Heart left ventricle (tissue), 16 donors: ENCODE results near the gene REV3L. TPM values are rescaled to one million over a fixed set of nuclear protein-coding genes. Genes with fewer than 3 reads are reported as not detected.

Source experiments
- ATAC-seq, 4 donors: fragments of 200-7000 bp; cut with Tn5 transposase; one replicate each; pipeline ENCODE4 v1.9.1; 2020 to 2022; ENCODE audit warnings: moderate library complexity in 4 of 4, mild to moderate bottlenecking in 3 of 4, moderate number of reproducible peaks in 1 of 4
- DNase-seq, 5 donors: peaks; one replicate each; pipeline ENCODE4 v3.0.0-alpha.2; 2020
- H3K27ac ChIP-seq, 12 donors: fragments of 200-600 bp; sonication (generic) in 4 of 12; one replicate each; pipeline versions ENCODE4 v1.5.0 to v1.8.0; 2016 to 2022; ENCODE audit warnings: mild to moderate bottlenecking in 2 of 12
- H3K27me3 ChIP-seq, 9 donors: fragments of 200-600 bp; sonication (generic) in 2 of 9; one replicate each; pipeline versions ENCODE4 v1.5.1 to v1.8.0; 2016 to 2022; ENCODE audit warnings: mild to moderate bottlenecking in 3 of 9
- H3K36me3 ChIP-seq, 9 donors: fragments of 200-600 bp; sonication (generic) in 2 of 9; one replicate each; pipeline versions ENCODE4 v1.5.0 to v1.8.0; 2018 to 2022; ENCODE audit warnings: mild to moderate bottlenecking in 2 of 9
- H3K4me1 ChIP-seq, 12 donors: fragments of 200-600 bp; sonication (generic) in 4 of 12; one replicate each; pipeline versions ENCODE4 v1.5.0 to v1.8.0; 2016 to 2022; ENCODE audit warnings: mild to moderate bottlenecking in 3 of 12
- H3K4me3 ChIP-seq, 12 donors: fragments of 200-600 bp; sonication (generic) in 4 of 12; one replicate each; pipeline versions ENCODE4 v1.5.0 to v1.8.0; 2017 to 2022; ENCODE audit warnings: mild to moderate bottlenecking in 9 of 12, moderate library complexity in 4 of 12
- H3K9me3 ChIP-seq, 12 donors: fragments of 200-600 bp; sonication (generic) in 4 of 12; one replicate each; pipeline versions ENCODE4 v1.5.0 to v1.8.0; 2016 to 2022; ENCODE audit warnings: mild to moderate bottlenecking in 1 of 12
- CTCF ChIP-seq, 12 donors: fragments of 200-600 bp; sonication (generic) in 4 of 12; IDR thresholded peaks; one replicate each; pipeline versions ENCODE4 v1.5.0 to v1.8.0; 2018 to 2022; ENCODE audit warnings: antibody characterized with exemption in 12 of 12, mild to moderate bottlenecking in 5 of 12
- POLR2A ChIP-seq, 2 donors: fragments of 450-650 bp; IDR thresholded peaks; one replicate each; pipeline ENCODE4 v1.6.1; 2017; ENCODE audit warnings: antibody characterized with exemption in 2 of 2, mild to moderate bottlenecking in 2 of 2, moderate library complexity in 2 of 2
- WGBS, 4 donors: extraction: QIAGEN DNeasy Blood & Tissue Kit in 2 of 4; methylation state at CpG; one replicate each; pipeline versions ENCODE4 v1.1.5 to v1.1.7; 2013 to 2018; 5-methylcytosine and 5-hydroxymethylcytosine counted together
- intact Hi-C, 10 donors: fragments of 100-400 bp; cut with DNase I; formaldehyde crosslinking; loops; one replicate each; pipeline versions ENCODE4 v1.11.1 to v1.14.2; 2022
- polyA plus RNA-seq, 2 donors: library from polyadenylated mRNA; stranded (reverse); fragments of 200-250 nt; gene quantifications; one replicate each; pipeline ENCODE4 v1.2.3, GENCODE V29; 2013
- total RNA-seq, 9 donors: library from RNA; depleted of rRNA in 2 of 9; stranded (reverse); fragments of >200 nt in 2 of 9; fragmentation: NEBNext Ultra II Directional in 3 of 9; extraction: Animal tissue kit (Norgen Biotek cat#: 25700) in 3 of 9; gene quantifications; one replicate each; pipeline versions ENCODE4 v1.1.0 to v1.2.4, GENCODE V29; 2016 to 2023
- donor health status: ischemic (EF 13 %, LVEDD 7.1; RV severe dilation, severe dysfunction).
- donor health status: healthy with polysubstance abuse.
- donor health status: DM: no; HTN: yes; CAD: no.
- donor health status: DM: no; HTN: no; CAD: no.
- donor health status: ischemic (EF 25% LVEDD 6.9; RV normal size, moderate dysfunction).
- donor health status: ischemic (EF 25% LVEDD 5.7; RV mildly dilated, moderate dysfunction).
- donor health status: healthy.
- donor health status: DM: yes; HTN: yes; CAD: no.
- donor health status: ischemic (EF 35%, LVEDD 5.7; RV mildly dilated, moderate dysfunction).
- donor health status: nonischemic (EF 11% LVEDD 7.7; RV severe dilation, severe dysfunction).
- donor health status: DM: yes; HTN: yes; CAD: no.
- donor health status: PGD.
- donor health status: ischemic (EF 29% LVEDD 5.4; RV normal size, mild dysfunction).
- donor health status: nonischemic (EF 23%, LVEDD 6.1; RV moderate dilation, normal function).

The REV3L gene
- total and polyA plus RNA-seq, 11 donors = 6.1 to 20.0 (median 13.0) TPM

- no peak for ATAC-seq
- no peak for DNase-seq
- Histone ChIP-seq H3K9me3 (peaks cover 0 to 4% (median 0%) of the 10 kb centered on the region in 12 donors), H3K27ac (no peak overlapping the region), H3K4me3 (no peak overlapping the region), H3K36me3 (no peaks in the 10 kb centered on the region), H3K27me3 (no peaks in the 10 kb centered on the region), H3K4me1 (peaks cover 0 to 19% (median 11%) of the 10 kb centered on the region in 12 donors)
- TF ChIP-seq POLR2A (IDR thresholded peaks at IDR 0.05) (no peak), CTCF (IDR thresholded peaks at IDR 0.05) (no peak)
- intact Hi-C loops = no loop called here
Observed at GRCh38 chr6:111527367-111527766, 44.3 kb upstream of the REV3L start.

- H3K9me3 ChIP-seq = peaks cover 0 to 22% (median 0%) of the 10 kb centered on the region in 12 donors
- intact Hi-C loops = no loop called here
- H3K27ac ChIP-seq = no peak overlapping the region
- no peak for TF ChIP-seq CTCF (IDR thresholded peaks at IDR 0.05)
- TF ChIP-seq POLR2A (IDR thresholded peaks at IDR 0.05) = no peak
- no peak for ATAC-seq
- H3K36me3 ChIP-seq = no peaks in the 10 kb centered on the region
- no peak overlapping the region for H3K4me3 ChIP-seq
- H3K4me1 ChIP-seq = peaks cover 0 to 19% (median 11%) of the 10 kb centered on the region in 12 donors
- DNase-seq = no peak
- H3K27me3 ChIP-seq = no peaks in the 10 kb centered on the region
Observed at GRCh38 chr6:111524735-111525134, 41.7 kb upstream of the REV3L start.

- H3K4me1 ChIP-seq = peaks cover 0 to 19% (median 11%) of the 10 kb centered on the region in 12 donors
- intact Hi-C loops = no loop called here
- DNase-seq (no peak), ATAC-seq (no peak)
- 89 to 93% (median 92%) methylated on average over 4 of the region's 4 CpGs for WGBS, 4 donors
- TF ChIP-seq CTCF (IDR thresholded peaks at IDR 0.05) (no peak), POLR2A (IDR thresholded peaks at IDR 0.05) (no peak)
- peaks cover 0 to 22% (median 0%) of the 10 kb centered on the region in 12 donors for H3K9me3 ChIP-seq
- H3K27ac ChIP-seq = peak overlapping the region in 2 of 12 donors; percentile 31 to 34
- H3K36me3 ChIP-seq = no peaks in the 10 kb centered on the region
- no peaks in the 10 kb centered on the region for H3K27me3 ChIP-seq
- H3K4me3 ChIP-seq = no peak overlapping the region
Observed at GRCh38 chr6:111524252-111524651, 41.2 kb upstream of the REV3L start.

- Histone ChIP-seq H3K27ac (peak overlapping the region in 4 of 12 donors; percentile 9 to 34 (median 24)), H3K4me3 (no peak overlapping the region), H3K4me1 (peaks cover 0 to 19% (median 11%) of the 10 kb centered on the region in 12 donors), H3K36me3 (no peaks in the 10 kb centered on the region), H3K9me3 (peaks cover 0 to 22% (median 0%) of the 10 kb centered on the region in 12 donors), H3K27me3 (no peaks in the 10 kb centered on the region)
- WGBS, 4 donors = 54 to 66% (median 60%) methylated on average over 2 of the region's 2 CpGs
- intact Hi-C loops = no loop called here
- no peak for DNase-seq
- TF ChIP-seq POLR2A (IDR thresholded peaks at IDR 0.05) (no peak), CTCF (IDR thresholded peaks at IDR 0.05) (no peak)
- peak in 2 of 4 donors; percentile 26 to 39 for ATAC-seq
Observed at GRCh38 chr6:111523484-111524167, 40.6 kb upstream of the REV3L start.
